GM10248 (cell line): ENCODE results near the gene TRIM47.

Experiments
- CTCF ChIA-PET: fragments of 300-600 bp; sonication (Branson Sonifier 250); formaldehyde crosslinking; extraction: SDS; loops from one replicate; lab custom pipeline; 2021; ENCODE audit warnings: antibody characterized with exemption; lab: Yijun Ruan, JAX
- POLR2A ChIA-PET: fragments of 350-650 bp; sonication (Branson Sonifier 250); formaldehyde crosslinking; extraction: SDS; loops from one replicate; lab custom pipeline; 2020; ENCODE audit warnings: antibody characterized with exemption; lab: Yijun Ruan, JAX
- DNase-seq: peaks from one replicate; pipeline ENCODE4 v3.0.0; 2012; ENCODE audit errors: extremely low spot score
- CTCF ChIP-seq: IDR thresholded peaks from 2 replicates; pipeline ENCODE4 v1.5.1; 2012; ENCODE audit warnings: mild to moderate bottlenecking, low read depth; ENCODE audit errors: extremely low read depth, missing control alignments, control extremely low read depth

TRIM47 gene

GRCh38 chr17:75876938-75877751 is 1.2 kb downstream of the TRIM47 start:
- TF ChIP-seq CTCF = peak; percentile 11
- ChIA-PET CTCF (interaction anchor here (0.6 to 3.7 kb wide), 14 partner anchors 10 to 476 kb away, joined by 3 to 27 read pairs (median 4); partner anchors contain the start of genes MRPL38, PRPSAP1, TRIM65 and WBP2), POLR2A (no interaction called here)
- DNase-seq = no peak

DNA sequence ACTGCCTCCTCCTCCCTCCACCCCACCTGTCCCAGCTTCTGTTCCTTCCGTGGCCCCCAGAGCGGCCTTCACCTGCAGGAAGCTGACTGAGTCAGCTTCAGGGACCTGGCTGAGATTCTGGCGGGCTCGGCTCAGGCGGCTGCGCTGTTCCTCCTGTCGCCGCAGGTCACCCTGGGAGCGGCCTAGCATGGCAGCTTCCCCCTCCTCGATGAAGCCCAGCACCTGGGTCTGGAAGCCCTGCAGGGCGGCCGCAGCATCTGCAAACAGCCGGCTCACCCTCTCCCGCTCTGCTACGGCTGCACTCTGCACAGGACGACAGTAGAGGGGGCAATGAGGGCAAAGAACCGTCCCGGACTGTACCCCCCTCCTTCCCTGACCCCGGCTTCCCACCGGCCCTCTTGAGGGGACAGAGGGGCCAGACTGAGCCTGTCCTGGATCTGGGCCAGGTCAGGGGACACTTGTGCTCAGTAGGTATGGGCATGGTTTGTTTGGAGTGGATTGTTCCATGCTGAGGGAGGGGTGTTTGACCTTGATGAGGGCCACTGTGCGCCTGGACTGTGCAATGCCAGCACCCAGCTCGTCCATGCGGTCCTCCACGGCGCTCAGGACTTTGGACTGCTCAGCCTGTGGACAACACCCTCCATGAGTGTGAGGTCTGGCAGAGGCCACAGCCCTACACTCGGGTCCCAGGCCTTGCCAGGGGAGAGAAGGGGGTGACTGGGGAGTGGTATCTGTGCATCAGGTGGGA is 2.0 kb downstream of the TRIM47 start:
- ChIA-PET CTCF (interaction anchor here (1.0 to 7.5 kb wide), 14 partner anchors 9 to 132 kb away, joined by 3 to 89 read pairs (median 5); partner anchors contain the start of genes MRPL38 and WBP2), POLR2A (no interaction called here)
- DNase-seq = peak; percentile 55
- TF ChIP-seq CTCF = peak; percentile 35

- TF ChIP-seq CTCF = no peak
- DNase-seq = no peak
- ChIA-PET POLR2A (interaction anchor here (0.7 to 1.2 kb wide), 2 partner anchors 12 to 99 kb away, joined by 3 to 8 read pairs; no protein-coding TSS in a partner anchor), CTCF (interaction anchor here (1.0 to 7.5 kb wide), 12 partner anchors 9 to 132 kb away, joined by 3 to 89 read pairs (median 5); partner anchors contain the start of genes MRPL38 and WBP2)
Observed at GRCh38 chr17:75875940-75876189, 2.5 kb downstream of the TRIM47 start.

- TF ChIP-seq CTCF = no peak
- CTCF ChIA-PET = interaction anchor here (0.5 to 7.5 kb wide), 13 partner anchors 8 to 133 kb away, joined by 3 to 89 read pairs (median 4); partner anchors contain the start of genes MRPL38 and WBP2
- DNase-seq = no peak
- POLR2A ChIA-PET = interaction anchor here (0.7 to 1.2 kb wide), 2 partner anchors 11 to 99 kb away, joined by 3 to 8 read pairs; no protein-coding TSS in a partner anchor
Observed at GRCh38 chr17:75875182-75875939, 3.0 kb downstream of the TRIM47 start.

DNA sequence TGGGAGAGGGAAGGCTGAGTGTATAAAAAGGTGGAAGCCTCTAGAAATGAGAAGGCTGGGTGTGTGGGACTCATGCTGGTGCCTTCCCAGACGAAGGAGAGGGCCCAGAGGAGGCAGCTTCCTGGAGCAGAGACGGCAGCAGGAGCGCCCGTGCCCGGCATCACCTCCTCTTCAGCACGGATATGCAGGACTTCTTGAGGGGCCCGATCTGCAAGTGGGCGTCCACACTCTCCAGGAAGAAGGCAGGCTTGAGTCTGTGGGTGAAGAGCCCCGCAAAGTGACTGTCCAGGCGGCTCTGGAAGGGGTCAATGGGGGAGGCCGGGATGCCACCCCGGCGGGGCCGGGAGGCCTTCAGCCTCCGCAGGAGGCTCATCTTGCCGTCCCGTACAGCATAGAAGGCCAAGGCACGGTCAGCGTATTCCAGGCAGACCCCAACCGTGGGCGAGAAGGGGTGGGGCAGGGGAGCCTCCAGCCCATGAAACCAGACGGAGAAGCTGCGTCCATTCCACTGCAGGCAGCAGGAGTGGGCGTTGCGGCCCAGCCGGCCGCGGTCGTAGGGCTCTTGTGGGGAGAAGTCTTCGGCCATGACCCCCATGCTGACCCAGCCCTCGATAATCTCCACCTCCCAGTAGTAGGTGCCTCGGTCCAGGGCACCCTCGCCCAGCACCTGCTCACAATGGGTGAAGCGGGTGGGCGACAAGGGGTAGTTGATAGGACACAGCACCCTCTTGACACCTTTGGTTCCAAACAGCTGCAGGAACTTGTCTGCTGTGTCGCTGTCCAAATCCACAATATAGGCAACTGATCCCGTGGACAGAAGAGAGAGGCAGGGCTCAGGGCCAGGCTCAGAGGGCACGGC is 3.8 kb downstream of the TRIM47 start:
- POLR2A ChIA-PET = interaction anchor here (1.2 kb wide), 1 partner anchor 98 kb away, joined by 8 read pairs; no protein-coding TSS in a partner anchor
- CTCF ChIA-PET = interaction anchor here (0.5 to 7.5 kb wide), 9 partner anchors 8 to 131 kb away, joined by 3 to 89 read pairs (median 6); partner anchors contain the start of genes MRPL38 and WBP2
- TF ChIP-seq CTCF = no peak
- no peak for DNase-seq
